DND-41 (cell line): Measurements from ENCODE around the gene EYS.

Experiments
- EZH2 ChIP-seq: IDR thresholded peaks from 3 replicates; pipeline ENCODE4 v1.6.1; 2012; ENCODE audit warnings: borderline replicate concordance, low read depth, mild to moderate bottlenecking, moderate library complexity, low read length, inconsistent platforms; ENCODE audit not compliant: severe bottlenecking
- TF ChIP-seq, protein P1 (sequence below): IDR thresholded peaks from 2 replicates; pipeline ENCODE4 v1.5.1; 2012; ENCODE audit warnings: borderline replicate concordance, low read length, moderate library complexity, mild to moderate bottlenecking; ENCODE audit not compliant: poor library complexity, severe bottlenecking; ENCODE audit errors: extremely low read depth

DNA sequence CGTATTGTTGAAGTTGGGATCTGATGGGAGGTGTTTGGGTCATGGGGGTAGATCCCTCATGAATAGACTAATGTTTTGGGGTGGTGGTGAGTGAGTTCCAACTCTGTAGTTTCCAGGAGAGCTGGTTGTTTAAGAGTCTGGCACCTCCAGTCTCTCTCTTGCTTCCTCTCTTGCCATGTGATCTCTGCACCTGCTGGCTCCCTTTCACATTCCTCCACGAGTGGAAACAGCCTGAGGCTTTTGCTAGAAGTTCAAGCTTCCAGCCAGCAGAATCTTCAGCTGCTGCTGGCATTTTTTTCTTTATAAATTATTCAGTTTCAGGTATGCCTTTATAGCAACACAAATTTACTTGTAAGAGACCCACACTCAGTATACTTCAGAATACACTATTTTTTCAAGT, 1021.6 kb downstream of the EYS start:
- TF ChIP-seq, protein P1, sequence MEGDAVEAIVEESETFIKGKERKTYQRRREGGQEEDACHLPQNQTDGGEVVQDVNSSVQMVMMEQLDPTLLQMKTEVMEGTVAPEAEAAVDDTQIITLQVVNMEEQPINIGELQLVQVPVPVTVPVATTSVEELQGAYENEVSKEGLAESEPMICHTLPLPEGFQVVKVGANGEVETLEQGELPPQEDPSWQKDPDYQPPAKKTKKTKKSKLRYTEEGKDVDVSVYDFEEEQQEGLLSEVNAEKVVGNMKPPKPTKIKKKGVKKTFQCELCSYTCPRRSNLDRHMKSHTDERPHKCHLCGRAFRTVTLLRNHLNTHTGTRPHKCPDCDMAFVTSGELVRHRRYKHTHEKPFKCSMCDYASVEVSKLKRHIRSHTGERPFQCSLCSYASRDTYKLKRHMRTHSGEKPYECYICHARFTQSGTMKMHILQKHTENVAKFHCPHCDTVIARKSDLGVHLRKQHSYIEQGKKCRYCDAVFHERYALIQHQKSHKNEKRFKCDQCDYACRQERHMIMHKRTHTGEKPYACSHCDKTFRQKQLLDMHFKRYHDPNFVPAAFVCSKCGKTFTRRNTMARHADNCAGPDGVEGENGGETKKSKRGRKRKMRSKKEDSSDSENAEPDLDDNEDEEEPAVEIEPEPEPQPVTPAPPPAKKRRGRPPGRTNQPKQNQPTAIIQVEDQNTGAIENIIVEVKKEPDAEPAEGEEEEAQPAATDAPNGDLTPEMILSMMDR: no peak
- TF ChIP-seq EZH2: no peak
